Choroid plexus epithelial cell (primary cell): Measurements from ENCODE around the gene PRR20G.

Source experiments
- DNase-seq: peaks from one replicate; pipeline ENCODE4 v3.0.0-alpha.2; 2010; ENCODE audit warnings: low read depth
- H3K4me3 ChIP-seq: 2 replicates; pipeline ENCODE4 v1.5.1; 2011; ENCODE audit warnings: low read depth, mild to moderate bottlenecking, control low read depth, low read length, moderate library complexity
- TF ChIP-seq, protein P1 (sequence below): conservative IDR thresholded peaks from 2 replicates; pipeline ENCODE4 v1.5.1; 2011; ENCODE audit warnings: low read depth, mild to moderate bottlenecking, control low read depth, inconsistent platforms, low read length, moderate library complexity

The PRR20G gene

GRCh38 chr3:127235706-127236105 is 52.1 kb downstream of the PRR20G start:
- H3K4me3 ChIP-seq, result no peak overlapping the region
- TF ChIP-seq, protein P1, sequence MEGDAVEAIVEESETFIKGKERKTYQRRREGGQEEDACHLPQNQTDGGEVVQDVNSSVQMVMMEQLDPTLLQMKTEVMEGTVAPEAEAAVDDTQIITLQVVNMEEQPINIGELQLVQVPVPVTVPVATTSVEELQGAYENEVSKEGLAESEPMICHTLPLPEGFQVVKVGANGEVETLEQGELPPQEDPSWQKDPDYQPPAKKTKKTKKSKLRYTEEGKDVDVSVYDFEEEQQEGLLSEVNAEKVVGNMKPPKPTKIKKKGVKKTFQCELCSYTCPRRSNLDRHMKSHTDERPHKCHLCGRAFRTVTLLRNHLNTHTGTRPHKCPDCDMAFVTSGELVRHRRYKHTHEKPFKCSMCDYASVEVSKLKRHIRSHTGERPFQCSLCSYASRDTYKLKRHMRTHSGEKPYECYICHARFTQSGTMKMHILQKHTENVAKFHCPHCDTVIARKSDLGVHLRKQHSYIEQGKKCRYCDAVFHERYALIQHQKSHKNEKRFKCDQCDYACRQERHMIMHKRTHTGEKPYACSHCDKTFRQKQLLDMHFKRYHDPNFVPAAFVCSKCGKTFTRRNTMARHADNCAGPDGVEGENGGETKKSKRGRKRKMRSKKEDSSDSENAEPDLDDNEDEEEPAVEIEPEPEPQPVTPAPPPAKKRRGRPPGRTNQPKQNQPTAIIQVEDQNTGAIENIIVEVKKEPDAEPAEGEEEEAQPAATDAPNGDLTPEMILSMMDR, result no peak
- no peak for DNase-seq

GRCh38 chr3:127234778-127235177 is 53.1 kb downstream of the PRR20G start:
- DNase-seq, result no peak

More at GRCh38 chr3:127234778-127235177, 53.1 kb downstream of the PRR20G start:
- H3K4me3 ChIP-seq, result no peak overlapping the region
- TF ChIP-seq, protein P1, result no peak
